Activated naive CD8-positive, alpha-beta T cell treated with anti-CD3 and anti-CD28 coated beads for 36 hours (primary cell): Measurements from ENCODE around the gene KCNA3. TPM values are rescaled to one million over a fixed set of nuclear protein-coding genes. Genes with fewer than 3 reads are reported as not detected.
A peak's percentile ranks its signal among the peaks of the same experiment; 100 is the strongest.

ENCODE experiments used
- DNase-seq: peaks from one replicate; pipeline ENCODE4 v3.0.0; 2021
- H3K27ac Mint-ChIP-seq: one replicate; pipeline ENCODE4 v1.8.0; 2022; ENCODE audit warnings: mild to moderate bottlenecking, moderate library complexity, mixed read lengths
- H3K27me3 Mint-ChIP-seq: one replicate; pipeline ENCODE4 v1.8.0; 2022; ENCODE audit warnings: mild to moderate bottlenecking, mixed read lengths
- H3K36me3 Mint-ChIP-seq: one replicate; pipeline ENCODE4 v1.8.0; 2021; ENCODE audit warnings: mild to moderate bottlenecking, mixed read lengths
- H3K4me1 Mint-ChIP-seq: one replicate; pipeline ENCODE4 v1.8.0; 2021; ENCODE audit warnings: mixed read lengths
- H3K4me3 Mint-ChIP-seq: one replicate; pipeline ENCODE4 v1.8.0; 2022; ENCODE audit warnings: mild to moderate bottlenecking, moderate library complexity, mixed read lengths
- H3K9me3 Mint-ChIP-seq: one replicate; pipeline ENCODE4 v1.8.0; 2022; ENCODE audit warnings: mixed read lengths
- total RNA-seq, 2 experiments: library from RNA; stranded (reverse); gene quantifications; one replicate each; pipeline ENCODE4 v1.2.3, GENCODE V29; 2021

KCNA3 gene
- 10 to 100 TPM; 16.6 to 17.5 TPM for total RNA-seq

DNA sequence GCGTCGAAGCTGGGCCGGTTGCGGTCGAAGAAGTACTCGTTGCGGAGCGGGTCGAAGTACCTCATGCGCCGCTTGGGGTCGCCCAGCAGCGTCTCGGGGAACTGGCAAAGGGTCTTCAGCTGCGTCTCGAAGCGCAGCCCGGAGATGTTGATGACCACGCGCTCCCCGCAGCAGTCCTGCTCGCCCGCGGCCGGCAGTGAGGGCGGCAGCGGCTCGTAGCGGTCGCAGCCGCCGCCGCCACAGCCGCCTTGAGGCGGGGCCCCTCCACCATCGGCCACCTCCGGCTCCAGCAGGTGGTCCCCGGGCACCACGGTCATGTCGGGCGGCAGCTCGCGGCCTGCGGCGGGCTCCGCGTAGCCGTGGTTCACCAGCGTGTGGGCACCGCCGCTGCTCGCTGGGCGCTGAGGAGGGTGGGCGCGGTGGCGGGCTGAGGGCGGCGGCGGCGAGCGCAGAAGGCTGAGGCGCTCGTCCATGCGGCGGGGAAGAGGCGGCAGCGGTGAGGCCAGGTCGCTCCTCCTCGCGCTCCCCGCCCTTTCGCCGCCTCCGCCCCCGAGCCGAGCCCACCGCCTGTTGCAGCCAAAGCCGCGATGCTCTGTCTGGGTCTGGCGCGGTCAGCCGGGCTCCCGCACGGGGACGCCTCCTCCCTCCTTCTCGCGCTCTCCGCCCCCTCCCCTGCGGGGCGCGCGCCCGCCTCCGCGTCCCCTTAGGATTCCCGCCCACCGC is at the start of gene KCNA3:
TSS of gene KCNA3 (minus strand) at position 604 of the 723 bp plus-strand sequence. CDS start at position 473, 131 bp downstream.
- peaks cover 40% of the 10 kb centered on the region for H3K4me1 Mint-ChIP-seq
- no peaks in the 10 kb centered on the region for H3K27me3 Mint-ChIP-seq
- H3K27ac Mint-ChIP-seq, result peak within 1 kb of the TSS; percentile 95
- peaks cover 11% of the 10 kb centered on the region for H3K36me3 Mint-ChIP-seq
- peak within 1 kb of the TSS; percentile 95 for H3K4me3 Mint-ChIP-seq
- peak; percentile 77 for DNase-seq
- H3K9me3 Mint-ChIP-seq, result peaks cover 6% of the 10 kb centered on the region

DNA sequence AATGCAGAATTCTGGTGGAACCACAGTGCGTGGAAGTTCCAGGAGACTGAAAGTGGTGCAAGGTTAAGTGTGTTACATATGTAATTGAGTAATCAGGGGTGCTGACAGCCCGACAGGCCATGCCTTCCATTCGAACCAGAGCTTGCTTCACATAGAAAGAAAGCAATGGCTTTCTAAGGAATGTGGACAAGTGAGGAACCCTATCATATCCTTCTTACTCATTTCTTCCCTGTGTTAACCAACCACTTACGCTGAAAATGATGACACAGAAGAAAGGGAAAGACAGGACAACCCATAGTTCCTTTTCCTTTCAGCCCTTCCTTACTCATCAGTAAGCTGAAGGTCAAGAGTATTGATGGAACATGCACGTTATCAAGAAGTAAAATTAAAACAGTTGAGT is 48.1 kb upstream of the KCNA3 start:
- H3K4me1 Mint-ChIP-seq, result peaks cover 21% of the 10 kb centered on the region
- H3K9me3 Mint-ChIP-seq, result no peaks in the 10 kb centered on the region
- H3K4me3 Mint-ChIP-seq, result no peak overlapping the region
- no peak overlapping the region for H3K27ac Mint-ChIP-seq
- H3K27me3 Mint-ChIP-seq, result no peaks in the 10 kb centered on the region
- DNase-seq, result no peak
- H3K36me3 Mint-ChIP-seq, result no peaks in the 10 kb centered on the region

DNA sequence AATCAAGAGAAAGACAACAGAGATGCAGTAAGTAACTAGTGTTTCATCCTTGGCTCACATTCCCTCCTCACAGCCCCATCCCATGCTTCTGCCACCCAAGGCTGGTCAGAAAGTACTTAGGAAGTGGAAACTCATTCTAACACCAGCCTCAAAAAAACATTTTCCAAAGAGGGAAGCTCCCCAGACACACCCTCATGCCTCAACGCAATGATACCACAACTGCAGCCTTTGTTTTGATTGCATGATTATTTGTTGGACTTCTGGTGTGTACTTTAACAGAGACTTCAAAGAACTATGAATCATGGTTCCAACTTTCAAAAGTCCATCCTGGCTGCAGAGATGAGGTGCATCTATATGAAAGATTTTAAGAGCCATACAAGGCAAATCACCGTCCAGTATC is 45.2 kb upstream of the KCNA3 start:
- no peak overlapping the region for H3K27ac Mint-ChIP-seq
- no peaks in the 10 kb centered on the region for H3K27me3 Mint-ChIP-seq
- no peaks in the 10 kb centered on the region for H3K4me1 Mint-ChIP-seq
- no peaks in the 10 kb centered on the region for H3K9me3 Mint-ChIP-seq
- H3K36me3 Mint-ChIP-seq, result no peaks in the 10 kb centered on the region
- no peak for DNase-seq
- no peak overlapping the region for H3K4me3 Mint-ChIP-seq

DNA sequence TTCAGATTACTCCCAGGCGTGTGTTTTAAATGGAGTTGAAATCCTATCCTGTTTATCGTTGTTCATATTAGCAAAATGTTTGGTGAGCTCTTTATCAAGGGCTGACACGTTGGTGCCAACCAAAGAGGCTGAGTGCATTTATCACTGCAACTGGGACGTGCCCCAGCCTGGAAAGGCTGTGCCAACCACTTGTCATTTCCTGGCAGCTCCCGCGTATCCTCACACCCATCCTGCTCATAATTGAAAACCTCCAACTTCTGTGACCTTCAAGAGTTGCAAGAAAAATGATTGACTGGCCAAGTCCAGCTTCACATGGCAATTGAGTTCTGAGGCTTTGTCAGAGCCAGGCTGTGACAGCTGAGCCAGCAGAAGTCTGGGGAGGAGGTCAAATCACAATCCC is 43.7 kb upstream of the KCNA3 start:
- DNase-seq, result no peak
- H3K27ac Mint-ChIP-seq, result no peak overlapping the region
- peaks cover 2% of the 10 kb centered on the region for H3K4me1 Mint-ChIP-seq
- H3K27me3 Mint-ChIP-seq, result no peaks in the 10 kb centered on the region
- H3K9me3 Mint-ChIP-seq, result no peaks in the 10 kb centered on the region
- no peak overlapping the region for H3K4me3 Mint-ChIP-seq
- no peaks in the 10 kb centered on the region for H3K36me3 Mint-ChIP-seq

DNA sequence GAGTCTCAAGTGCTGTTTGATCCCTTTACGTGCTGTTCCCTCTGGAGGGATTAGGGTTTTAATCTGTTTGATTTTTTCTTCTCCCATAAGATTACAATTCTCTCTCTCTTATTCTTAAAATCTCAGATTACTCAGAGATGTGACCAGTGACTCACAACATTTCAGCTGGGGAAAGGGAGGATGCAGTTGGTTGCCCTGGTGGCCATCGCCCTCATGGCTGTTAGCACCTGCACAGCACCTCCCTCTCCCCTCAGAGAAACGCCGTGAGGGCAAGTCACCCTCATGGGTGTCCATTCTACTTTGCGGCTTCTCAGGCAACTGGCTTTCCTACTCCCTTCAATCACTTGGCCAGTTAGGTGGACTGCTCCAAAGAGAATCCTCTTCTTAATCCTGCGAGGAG is 42.4 kb upstream of the KCNA3 start:
- Mint-ChIP-seq H3K36me3 (no peaks in the 10 kb centered on the region), H3K27me3 (no peaks in the 10 kb centered on the region), H3K4me3 (no peak overlapping the region), H3K27ac (no peak overlapping the region), H3K9me3 (no peaks in the 10 kb centered on the region), H3K4me1 (peaks cover 2% of the 10 kb centered on the region)
- DNase-seq, result no peak

DNA sequence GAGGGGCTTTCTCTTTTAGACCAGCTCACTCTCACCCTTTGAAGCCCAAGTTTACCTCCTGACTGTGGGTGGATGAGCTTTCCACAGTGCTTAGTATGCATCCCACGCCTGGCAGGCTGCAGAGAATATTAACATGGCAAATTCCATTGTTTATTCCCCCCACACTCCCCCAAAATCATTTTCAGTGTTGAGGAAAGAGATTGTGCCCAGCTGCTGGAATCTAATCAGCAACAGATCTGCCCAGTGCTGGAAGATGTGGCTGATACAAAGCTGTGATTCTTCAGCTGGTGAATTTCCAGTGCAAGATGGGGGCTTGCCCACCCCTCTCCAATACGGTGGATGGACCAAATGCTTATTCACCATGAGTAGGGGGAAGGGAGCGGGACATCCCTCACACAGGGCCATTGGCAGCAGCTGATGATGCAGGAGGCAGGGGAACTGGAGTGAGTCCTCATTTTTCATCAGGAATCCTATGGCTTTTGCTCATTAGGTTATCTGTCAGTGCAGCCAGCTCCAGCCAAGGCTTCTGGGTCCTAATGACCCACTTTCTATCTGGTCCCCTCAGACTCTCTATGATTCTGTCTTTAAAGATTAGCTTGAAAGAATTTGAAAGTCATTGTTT is 39.7 kb upstream of the KCNA3 start:
- peaks cover 8% of the 10 kb centered on the region for H3K4me1 Mint-ChIP-seq
- no peaks in the 10 kb centered on the region for H3K36me3 Mint-ChIP-seq
- H3K27me3 Mint-ChIP-seq, result no peaks in the 10 kb centered on the region
- no peaks in the 10 kb centered on the region for H3K9me3 Mint-ChIP-seq
- DNase-seq, result no peak
- H3K4me3 Mint-ChIP-seq, result no peak overlapping the region
- no peak overlapping the region for H3K27ac Mint-ChIP-seq

DNA sequence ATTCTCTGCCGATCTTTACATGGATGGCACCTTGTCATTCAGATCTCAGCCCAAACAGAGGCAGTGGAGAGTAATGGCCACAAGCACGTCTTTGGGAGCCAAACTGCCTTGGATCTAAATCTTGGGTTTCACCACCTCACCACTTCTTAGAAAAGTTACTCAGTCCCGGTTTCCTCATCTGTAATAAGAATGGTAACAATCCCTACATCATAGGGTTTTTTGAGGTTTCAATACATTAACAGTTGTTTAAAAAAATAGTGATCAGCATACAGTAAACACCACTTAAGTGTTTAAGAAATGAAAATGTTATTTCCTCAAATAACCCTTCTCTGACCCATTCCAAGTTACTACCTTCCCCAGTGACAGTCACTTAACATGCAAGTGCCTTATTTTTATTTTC is 38.5 kb upstream of the KCNA3 start:
- no peak for DNase-seq
- H3K27me3 Mint-ChIP-seq, result no peaks in the 10 kb centered on the region
- no peak overlapping the region for H3K27ac Mint-ChIP-seq
- peaks cover 8% of the 10 kb centered on the region for H3K4me1 Mint-ChIP-seq
- no peak overlapping the region for H3K4me3 Mint-ChIP-seq
- H3K9me3 Mint-ChIP-seq, result no peaks in the 10 kb centered on the region
- no peaks in the 10 kb centered on the region for H3K36me3 Mint-ChIP-seq

DNA sequence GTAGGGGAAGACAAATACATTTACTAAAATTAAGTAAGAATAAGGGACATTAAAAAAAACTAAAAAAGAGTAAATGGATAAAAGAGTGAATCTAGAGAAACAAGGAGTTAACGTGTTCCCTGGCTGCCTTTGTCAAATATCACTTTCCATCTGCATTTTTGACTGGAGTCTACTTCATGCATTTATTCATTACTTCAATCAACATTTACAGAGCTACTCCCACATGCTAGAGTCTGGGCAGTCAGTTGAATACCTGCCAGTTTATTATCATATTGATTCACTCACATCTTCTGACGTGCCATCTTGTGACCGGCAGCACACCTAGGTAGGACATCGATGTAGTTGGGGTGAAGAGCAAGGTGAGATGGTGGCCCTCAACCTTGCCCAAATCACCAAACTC is 35.6 kb upstream of the KCNA3 start:
- peaks cover 8% of the 10 kb centered on the region for H3K4me1 Mint-ChIP-seq
- H3K4me3 Mint-ChIP-seq, result no peak overlapping the region
- peaks cover 6% of the 10 kb centered on the region for H3K27me3 Mint-ChIP-seq
- H3K9me3 Mint-ChIP-seq, result no peaks in the 10 kb centered on the region
- no peak for DNase-seq
- H3K36me3 Mint-ChIP-seq, result no peaks in the 10 kb centered on the region
- H3K27ac Mint-ChIP-seq, result no peak overlapping the region

DNA sequence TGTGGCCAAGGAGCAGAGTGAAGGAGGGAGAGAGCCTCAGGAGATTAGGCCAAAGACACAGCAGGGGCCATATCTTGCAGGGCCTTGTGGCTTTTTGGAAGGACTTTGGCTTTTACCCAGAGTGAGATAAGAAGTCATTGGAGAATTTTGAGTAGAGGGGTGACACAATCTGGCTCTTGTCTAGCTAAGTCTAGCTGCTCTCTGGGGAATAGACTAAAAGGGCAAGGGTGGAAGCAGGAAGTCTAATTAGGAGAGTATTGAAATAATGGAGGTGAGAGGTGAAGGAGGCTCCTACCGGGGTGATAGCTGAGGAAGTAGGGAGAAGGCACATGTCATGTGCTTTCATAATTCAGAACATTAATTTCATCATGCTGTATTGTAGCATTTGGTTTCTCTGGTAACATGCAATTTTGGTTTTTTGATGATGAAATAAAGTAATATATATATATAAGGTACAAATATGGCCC is 34.3 kb upstream of the KCNA3 start:
- H3K36me3 Mint-ChIP-seq, result no peaks in the 10 kb centered on the region
- DNase-seq, result no peak
- no peaks in the 10 kb centered on the region for H3K9me3 Mint-ChIP-seq
- H3K4me1 Mint-ChIP-seq, result peaks cover 6% of the 10 kb centered on the region
- H3K4me3 Mint-ChIP-seq, result no peak overlapping the region
- no peak overlapping the region for H3K27ac Mint-ChIP-seq
- H3K27me3 Mint-ChIP-seq, result peaks cover 6% of the 10 kb centered on the region

DNA sequence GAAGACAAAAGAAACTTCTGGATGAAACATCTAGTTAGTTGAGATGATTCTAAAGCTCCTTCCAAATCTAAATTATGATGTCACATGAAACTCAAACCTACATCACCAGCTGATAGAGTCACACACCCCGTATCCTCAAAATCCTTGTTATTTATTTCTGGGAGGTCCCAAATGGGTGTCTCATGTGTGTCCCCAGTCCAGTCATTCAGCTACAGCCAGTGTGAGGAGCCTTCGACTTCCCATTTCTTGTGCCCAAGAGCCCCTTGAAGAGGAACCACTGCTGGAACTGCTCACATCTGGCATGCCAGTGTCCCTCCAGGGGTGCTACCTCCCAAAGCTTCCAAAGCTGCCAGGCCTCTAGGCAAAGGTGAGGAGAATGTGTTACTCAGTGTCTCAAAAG is 32.5 kb upstream of the KCNA3 start:
- Mint-ChIP-seq H3K4me3 (no peak overlapping the region), H3K27me3 (peaks cover 6% of the 10 kb centered on the region), H3K4me1 (peaks cover 6% of the 10 kb centered on the region), H3K9me3 (no peaks in the 10 kb centered on the region), H3K27ac (no peak overlapping the region), H3K36me3 (no peaks in the 10 kb centered on the region)
- DNase-seq, result no peak

DNA sequence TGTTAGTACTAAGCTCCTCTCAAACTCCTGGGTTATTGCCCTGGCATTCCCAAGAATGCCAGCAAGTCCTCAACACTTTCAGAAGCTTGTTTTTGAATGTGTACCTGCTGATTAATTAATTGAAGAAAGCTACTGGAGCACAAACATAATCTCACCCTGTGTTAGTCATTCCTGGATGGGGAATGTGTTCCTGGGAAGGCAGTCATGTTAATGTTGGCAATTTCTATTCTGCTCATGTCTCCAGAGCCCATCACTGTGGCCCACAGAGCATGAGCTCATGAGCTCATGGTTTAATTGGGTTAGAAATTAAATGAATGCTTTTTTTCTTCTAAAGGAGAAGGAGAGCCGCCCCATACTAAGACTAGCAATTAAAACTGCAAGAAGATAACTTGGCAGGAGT is 31.9 kb upstream of the KCNA3 start:
- H3K4me1 Mint-ChIP-seq, result peaks cover 5% of the 10 kb centered on the region
- H3K36me3 Mint-ChIP-seq, result no peaks in the 10 kb centered on the region
- H3K4me3 Mint-ChIP-seq, result no peak overlapping the region
- DNase-seq, result no peak
- H3K9me3 Mint-ChIP-seq, result no peaks in the 10 kb centered on the region
- H3K27ac Mint-ChIP-seq, result no peak overlapping the region
- H3K27me3 Mint-ChIP-seq, result peaks cover 6% of the 10 kb centered on the region

DNA sequence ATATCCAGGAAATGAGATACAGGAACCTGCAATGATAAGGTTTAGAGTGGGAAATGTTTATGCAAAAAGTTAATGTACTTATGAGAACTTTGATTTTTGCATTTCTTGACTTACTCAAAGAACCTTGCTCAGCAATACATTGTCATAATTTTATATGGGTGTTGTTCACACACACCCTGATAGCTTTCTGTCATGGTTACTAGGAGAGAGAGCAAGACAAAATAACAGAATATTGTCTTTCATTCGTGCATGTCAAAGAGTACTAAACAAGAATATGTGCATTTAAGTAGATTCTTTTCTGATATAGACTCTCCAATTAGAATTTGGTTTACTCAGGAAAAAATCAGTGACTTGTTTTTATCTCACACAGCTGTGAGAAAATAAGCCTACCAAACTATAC is 27.5 kb upstream of the KCNA3 start:
- Mint-ChIP-seq H3K27me3 (peaks cover 6% of the 10 kb centered on the region), H3K4me1 (no peaks in the 10 kb centered on the region), H3K27ac (no peak overlapping the region), H3K36me3 (no peaks in the 10 kb centered on the region), H3K9me3 (peaks cover 1% of the 10 kb centered on the region), H3K4me3 (no peak overlapping the region)
- DNase-seq, result no peak

DNA sequence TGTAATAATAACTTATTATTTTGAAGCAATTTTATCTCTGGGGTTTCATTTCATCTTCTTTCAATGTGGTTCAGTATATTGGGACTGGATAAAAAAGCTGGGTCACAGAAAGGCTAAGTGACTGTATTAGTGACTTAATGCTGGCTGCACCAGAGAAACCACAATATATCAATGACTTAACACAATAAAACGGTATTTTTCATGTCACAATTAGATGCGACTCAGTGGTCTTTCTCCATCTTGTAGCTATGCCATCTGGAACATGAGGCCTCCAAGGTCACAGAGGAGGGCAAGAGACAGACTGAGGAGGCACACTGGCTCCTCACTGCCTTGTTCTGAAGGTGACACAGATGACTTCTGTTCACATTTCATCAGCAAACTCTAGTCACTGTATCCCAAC is 26.0 kb upstream of the KCNA3 start:
- DNase-seq, result no peak
- H3K4me3 Mint-ChIP-seq, result no peak overlapping the region

DNA sequence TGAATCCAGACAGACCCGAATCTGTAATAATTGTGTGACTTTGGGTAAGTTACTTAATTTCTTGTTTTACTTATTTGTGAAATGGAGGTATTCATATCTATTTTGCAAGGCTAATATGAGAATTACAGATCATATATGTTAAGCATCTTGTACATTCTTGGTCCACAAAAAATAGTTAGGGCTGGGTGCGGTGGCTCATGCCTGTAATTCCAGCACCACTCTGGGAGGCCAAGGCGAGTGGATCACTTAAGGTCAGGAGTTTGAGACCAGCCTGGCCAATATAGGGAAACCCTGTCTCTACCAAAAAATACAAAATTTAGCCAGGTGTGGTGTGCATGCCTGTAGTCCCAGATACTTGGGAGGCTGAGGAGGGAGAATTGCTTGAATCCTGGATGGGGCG is 22.9 kb upstream of the KCNA3 start:
- Mint-ChIP-seq H3K36me3 (no peaks in the 10 kb centered on the region), H3K9me3 (peaks cover 1% of the 10 kb centered on the region), H3K27me3 (no peaks in the 10 kb centered on the region), H3K27ac (no peak overlapping the region), H3K4me3 (no peak overlapping the region), H3K4me1 (no peaks in the 10 kb centered on the region)
- DNase-seq, result no peak

More for the DNA sequence above, 26.0 kb upstream of the KCNA3 start:
- Mint-ChIP-seq H3K9me3 (peaks cover 1% of the 10 kb centered on the region), H3K36me3 (no peaks in the 10 kb centered on the region), H3K27ac (no peak overlapping the region), H3K4me1 (no peaks in the 10 kb centered on the region), H3K27me3 (peaks cover under 1% of the 10 kb centered on the region)

DNA sequence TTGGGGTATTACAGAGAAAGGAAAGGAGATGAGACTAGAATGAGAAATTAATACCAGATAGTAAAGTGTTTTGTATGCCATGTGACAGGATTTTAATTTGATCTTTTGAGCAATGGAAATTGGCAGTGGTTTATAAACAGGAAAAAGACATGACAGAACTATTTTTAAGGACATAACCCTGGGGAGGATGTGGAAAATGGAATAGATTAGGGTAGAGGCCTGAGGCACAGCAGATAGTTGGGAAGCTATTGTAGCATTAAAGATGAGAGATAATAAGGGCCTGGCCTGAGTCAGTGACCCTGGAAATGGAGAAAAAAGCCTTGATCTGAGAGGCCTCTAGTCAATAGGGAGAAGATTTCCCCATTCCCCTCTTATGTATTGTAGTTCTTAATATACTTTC is 22.1 kb upstream of the KCNA3 start:
- Mint-ChIP-seq H3K9me3 (peaks cover 1% of the 10 kb centered on the region), H3K27me3 (peaks cover 1% of the 10 kb centered on the region), H3K4me3 (no peak overlapping the region), H3K27ac (no peak overlapping the region), H3K4me1 (no peaks in the 10 kb centered on the region), H3K36me3 (no peaks in the 10 kb centered on the region)
- no peak for DNase-seq
